AG09319 (cell line): ENCODE results near the gene MAP2K1.

ENCODE experiments used
- DNase-seq: peaks from one replicate; pipeline ENCODE4 v3.0.0-alpha.2; 2010; ENCODE audit warnings: low read depth; ENCODE audit errors: extremely low read depth
- TF ChIP-seq, protein P1 (sequence below): IDR thresholded peaks from 2 replicates; pipeline ENCODE4 v1.5.1; 2011; ENCODE audit warnings: low read depth, mild to moderate bottlenecking, inconsistent platforms, low read length, moderate library complexity

MAP2K1 gene

GRCh38 chr15:66399276-66399675 lies 12.6 kb downstream of the MAP2K1 start:
- TF ChIP-seq, protein P1, sequence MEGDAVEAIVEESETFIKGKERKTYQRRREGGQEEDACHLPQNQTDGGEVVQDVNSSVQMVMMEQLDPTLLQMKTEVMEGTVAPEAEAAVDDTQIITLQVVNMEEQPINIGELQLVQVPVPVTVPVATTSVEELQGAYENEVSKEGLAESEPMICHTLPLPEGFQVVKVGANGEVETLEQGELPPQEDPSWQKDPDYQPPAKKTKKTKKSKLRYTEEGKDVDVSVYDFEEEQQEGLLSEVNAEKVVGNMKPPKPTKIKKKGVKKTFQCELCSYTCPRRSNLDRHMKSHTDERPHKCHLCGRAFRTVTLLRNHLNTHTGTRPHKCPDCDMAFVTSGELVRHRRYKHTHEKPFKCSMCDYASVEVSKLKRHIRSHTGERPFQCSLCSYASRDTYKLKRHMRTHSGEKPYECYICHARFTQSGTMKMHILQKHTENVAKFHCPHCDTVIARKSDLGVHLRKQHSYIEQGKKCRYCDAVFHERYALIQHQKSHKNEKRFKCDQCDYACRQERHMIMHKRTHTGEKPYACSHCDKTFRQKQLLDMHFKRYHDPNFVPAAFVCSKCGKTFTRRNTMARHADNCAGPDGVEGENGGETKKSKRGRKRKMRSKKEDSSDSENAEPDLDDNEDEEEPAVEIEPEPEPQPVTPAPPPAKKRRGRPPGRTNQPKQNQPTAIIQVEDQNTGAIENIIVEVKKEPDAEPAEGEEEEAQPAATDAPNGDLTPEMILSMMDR, result no peak
- no peak for DNase-seq

DNA sequence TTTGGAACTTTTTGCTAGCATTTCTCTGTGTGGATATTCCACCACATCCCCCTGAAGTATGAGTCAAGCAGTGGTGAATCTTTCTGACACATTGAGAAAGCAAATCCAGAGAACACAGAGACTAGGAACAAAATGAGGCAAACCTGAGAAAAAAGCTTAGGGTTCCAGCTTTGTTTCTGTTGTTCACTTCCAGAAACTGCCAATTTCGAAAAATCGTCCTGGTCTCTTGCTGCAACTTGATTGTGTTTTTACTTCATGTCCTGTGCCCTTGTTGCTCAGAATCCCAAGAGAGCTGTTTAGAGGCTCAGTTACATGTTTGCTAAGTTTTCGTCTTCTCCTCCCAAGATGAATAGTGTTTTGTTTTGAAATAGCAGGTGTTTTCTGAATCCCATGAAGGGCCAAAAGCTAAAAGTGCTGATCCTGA lies 13.7 kb downstream of the MAP2K1 start:
- no peak for DNase-seq
- TF ChIP-seq, protein P1, result no peak

GRCh38 chr15:66401130-66402021 lies 14.7 kb downstream of the MAP2K1 start:
- no peak for DNase-seq

DNA sequence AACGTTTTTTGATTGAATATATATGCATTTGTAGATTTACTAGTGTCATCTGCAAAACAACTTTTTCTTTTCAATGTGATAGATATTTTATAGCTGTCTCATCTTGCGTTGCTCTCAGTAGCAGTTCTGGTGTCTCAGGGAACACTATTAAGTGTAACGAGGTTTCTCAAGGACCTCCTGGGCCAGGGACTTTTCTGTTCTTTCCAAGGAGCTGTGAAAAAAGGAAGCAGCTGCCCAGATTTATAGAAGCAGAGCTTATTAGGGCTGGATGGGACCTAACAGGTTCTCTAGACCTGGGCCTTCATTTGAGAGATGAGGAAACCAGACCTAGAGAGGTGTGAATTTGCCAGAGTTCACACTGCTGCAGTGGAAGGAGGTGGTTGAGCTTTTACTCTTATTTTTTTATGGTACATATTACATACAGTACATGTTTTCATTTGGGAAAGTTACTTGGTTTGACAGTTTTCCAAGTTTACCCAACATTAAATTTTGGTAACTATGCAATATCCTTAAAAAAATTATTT lies 16.1 kb downstream of the MAP2K1 start:
- no peak for DNase-seq
- TF ChIP-seq, protein P1, result no peak

More at GRCh38 chr15:66401130-66402021, 14.7 kb downstream of the MAP2K1 start:
- TF ChIP-seq, protein P1, result no peak

DNA sequence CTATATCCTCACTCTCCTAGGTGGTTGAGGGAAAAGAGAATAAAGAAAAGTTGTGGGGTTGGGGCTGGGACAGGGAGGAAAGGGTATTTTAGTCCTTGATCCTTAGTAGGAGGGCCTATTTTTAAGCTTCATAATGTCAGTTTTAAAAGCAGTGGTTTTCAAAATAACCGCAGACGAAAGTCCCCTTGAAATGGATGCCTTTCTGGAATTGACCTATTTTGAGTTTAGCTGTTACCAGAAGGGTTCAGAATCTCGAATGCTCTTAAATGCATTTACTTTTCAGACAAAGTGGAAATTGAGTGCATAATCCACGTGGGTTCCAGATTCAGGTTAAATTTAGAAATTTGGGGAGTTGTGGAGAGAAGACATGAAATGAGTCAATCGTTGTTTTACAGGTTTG lies 16.6 kb downstream of the MAP2K1 start:
- no peak for DNase-seq
- TF ChIP-seq, protein P1, result no peak

DNA sequence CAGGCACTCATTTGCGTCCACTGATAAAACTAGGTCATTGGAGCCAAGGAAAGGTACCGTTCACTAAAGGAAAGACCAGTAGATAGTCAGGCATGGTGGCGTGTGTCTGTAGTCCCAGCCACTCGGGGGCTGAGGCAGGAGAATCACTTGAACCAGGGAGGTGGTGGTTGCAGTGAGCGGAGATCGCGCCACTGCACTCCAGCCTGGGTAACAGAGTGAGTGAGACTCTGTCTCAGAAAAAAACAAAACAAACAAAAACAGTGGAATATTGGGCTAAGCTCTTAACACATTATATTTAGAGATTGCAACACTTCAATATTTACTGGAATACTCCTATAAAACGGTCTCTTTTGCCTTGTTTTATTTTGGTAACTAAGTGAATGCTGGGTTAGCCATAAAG lies 17.4 kb downstream of the MAP2K1 start:
- DNase-seq, result no peak
- TF ChIP-seq, protein P1, result no peak

- no peak for DNase-seq
- TF ChIP-seq, protein P1, result no peak
Measured at GRCh38 chr15:66404532-66404931, 17.8 kb downstream of the MAP2K1 start.
